NB4 (cell line): Measurements from ENCODE around the gene ILDR2.

Experiments
- CTCF ChIP-seq: IDR thresholded peaks from one replicate; pipeline ENCODE4 v1.5.1; 2012; ENCODE audit warnings: low read depth, low read length
- MAX ChIP-seq: IDR thresholded peaks from 2 replicates; pipeline ENCODE4 v1.6.1; 2011; ENCODE audit warnings: low read depth, low read length
- MYC ChIP-seq: IDR thresholded peaks from 2 replicates; pipeline ENCODE4 v1.6.1; 2011; ENCODE audit warnings: low read depth, low read length
- POLR2A ChIP-seq: IDR thresholded peaks from 2 replicates; pipeline ENCODE4 v1.6.1; 2011; ENCODE audit warnings: mild to moderate bottlenecking; ENCODE audit not compliant: insufficient read length; ENCODE audit errors: extremely low read depth

GRCh38 chr1:166988974-166989515, 13.7 kb upstream of the ILDR2 start, which contains the start of gene MAEL:
- TF ChIP-seq MYC, result no peak
- no peak for TF ChIP-seq POLR2A
- no peak for TF ChIP-seq CTCF
- no peak for TF ChIP-seq MAX
